Peyer's patch (tissue), 4 donors: ENCODE measurements around the gene STAP2. TPM values are rescaled to one million over a fixed set of nuclear protein-coding genes. Genes with fewer than 3 reads are reported as not detected.

Experiments
- DNase-seq, 3 donors: peaks; one replicate each; pipeline ENCODE4 v3.0.0-alpha.2; 2017 to 2019
- H3K27ac ChIP-seq, 4 donors: fragments of 200-600 bp; sonication (generic); one replicate each; pipeline ENCODE4 v1.5.1; 2016 to 2019
- H3K27me3 ChIP-seq, 2 donors: fragments of 200-600 bp; sonication (generic); one replicate each; pipeline ENCODE4 v1.5.1; 2019
- H3K36me3 ChIP-seq, 3 donors: fragments of 200-600 bp; sonication (generic); one replicate each; pipeline ENCODE4 v1.5.1; 2016 to 2019
- H3K4me1 ChIP-seq, 4 donors: fragments of 200-600 bp; sonication (generic); one replicate each; pipeline ENCODE4 v1.5.1; 2016 to 2019
- H3K4me3 ChIP-seq, 4 donors: fragments of 200-600 bp; sonication (generic); 1 replicate in 3 of 4; 2 replicates in 1 of 4; pipeline ENCODE4 v1.5.1; 2016 to 2019; ENCODE audit warnings: mild to moderate bottlenecking in 1 of 4
- H3K9me3 ChIP-seq, 4 donors: fragments of 200-600 bp; sonication (generic); one replicate each; pipeline ENCODE4 v1.5.1; 2016 to 2019; ENCODE audit warnings: mild to moderate bottlenecking in 1 of 4
- POLR2A ChIP-seq, 2 donors: fragments of 450-650 bp; IDR thresholded peaks; one replicate each; pipeline ENCODE4 v1.5.1; 2017; ENCODE audit warnings: antibody characterized with exemption in 2 of 2, mild to moderate bottlenecking in 2 of 2, moderate library complexity in 2 of 2
- total RNA-seq, 4 donors: library from RNA; depleted of rRNA; stranded (reverse); fragments of >200 nt; gene quantifications; one replicate each; pipeline ENCODE4 v1.1.0, GENCODE V29; 2016
- TF ChIP-seq, protein P1 (sequence below), 6 experiments: fragments of 450-650 bp in 4 of 6; fragments of 200-600 bp in 2 of 6; sonication (generic) in 1 of 6; IDR thresholded peaks; one replicate each; pipeline ENCODE4 v1.5.1; 2017 to 2019; ENCODE audit warnings: antibody characterized with exemption in 6 of 6, mild to moderate bottlenecking in 3 of 6, moderate library complexity in 1 of 6

Gene STAP2
- total RNA-seq, 4 donors from 2014 or later: 90.8 to 227 (median 134) TPM

DNA sequence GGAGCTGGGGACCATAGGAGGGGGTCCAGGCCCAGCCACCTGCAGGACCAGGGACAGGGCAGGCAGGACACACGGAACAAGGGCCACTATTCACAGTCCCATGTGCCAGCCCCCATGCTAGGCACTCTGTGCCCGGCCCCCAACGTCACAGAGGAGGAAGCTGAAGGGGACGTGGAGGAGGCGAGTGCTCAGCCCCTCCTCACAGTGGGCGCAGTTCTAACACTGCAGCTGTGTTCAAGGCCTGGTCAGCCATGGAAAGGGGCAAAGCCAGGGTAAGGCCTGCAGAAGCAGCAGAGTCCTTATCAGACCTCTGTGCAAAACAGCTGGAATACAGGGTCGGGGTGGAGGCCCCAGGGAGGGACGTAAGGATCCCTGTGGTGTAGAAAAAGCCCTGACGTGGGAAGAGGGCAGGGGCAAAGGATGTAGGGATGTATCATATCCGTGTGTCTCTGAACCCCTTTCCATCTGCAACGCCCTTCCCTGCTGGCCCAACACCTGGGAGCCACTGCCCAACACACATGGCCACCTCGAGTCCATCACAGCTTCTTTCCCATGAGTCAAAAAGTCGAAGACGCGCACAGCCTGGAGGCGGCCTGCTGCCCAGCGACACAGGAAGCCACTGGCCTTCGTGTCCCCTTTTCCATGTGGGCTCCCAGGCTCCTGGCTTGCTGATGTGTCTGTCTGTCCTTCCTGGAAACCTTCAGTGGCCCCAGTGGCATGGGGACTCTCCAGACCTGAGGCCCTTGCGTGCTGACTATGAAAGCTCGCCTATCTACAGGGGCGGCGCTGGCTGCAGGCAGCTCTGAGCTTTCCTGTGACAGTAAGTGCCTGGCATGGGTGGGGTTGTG is 33.8 kb upstream of the STAP2 start:
- H3K9me3 ChIP-seq: no peaks in the 10 kb centered on the region
- H3K27me3 ChIP-seq: no peaks in the 10 kb centered on the region
- TF ChIP-seq, protein P1, sequence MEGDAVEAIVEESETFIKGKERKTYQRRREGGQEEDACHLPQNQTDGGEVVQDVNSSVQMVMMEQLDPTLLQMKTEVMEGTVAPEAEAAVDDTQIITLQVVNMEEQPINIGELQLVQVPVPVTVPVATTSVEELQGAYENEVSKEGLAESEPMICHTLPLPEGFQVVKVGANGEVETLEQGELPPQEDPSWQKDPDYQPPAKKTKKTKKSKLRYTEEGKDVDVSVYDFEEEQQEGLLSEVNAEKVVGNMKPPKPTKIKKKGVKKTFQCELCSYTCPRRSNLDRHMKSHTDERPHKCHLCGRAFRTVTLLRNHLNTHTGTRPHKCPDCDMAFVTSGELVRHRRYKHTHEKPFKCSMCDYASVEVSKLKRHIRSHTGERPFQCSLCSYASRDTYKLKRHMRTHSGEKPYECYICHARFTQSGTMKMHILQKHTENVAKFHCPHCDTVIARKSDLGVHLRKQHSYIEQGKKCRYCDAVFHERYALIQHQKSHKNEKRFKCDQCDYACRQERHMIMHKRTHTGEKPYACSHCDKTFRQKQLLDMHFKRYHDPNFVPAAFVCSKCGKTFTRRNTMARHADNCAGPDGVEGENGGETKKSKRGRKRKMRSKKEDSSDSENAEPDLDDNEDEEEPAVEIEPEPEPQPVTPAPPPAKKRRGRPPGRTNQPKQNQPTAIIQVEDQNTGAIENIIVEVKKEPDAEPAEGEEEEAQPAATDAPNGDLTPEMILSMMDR (IDR thresholded peaks at IDR 0.05): no peak
- TF ChIP-seq POLR2A (IDR thresholded peaks at IDR 0.05): no peak
- H3K4me3 ChIP-seq: no peak overlapping the region
- peaks cover 12 to 82% (median 71%) of the 10 kb centered on the region in 4 donors for H3K4me1 ChIP-seq
- H3K36me3 ChIP-seq: peaks cover 0 to 7% (median 0%) of the 10 kb centered on the region in 3 donors
- peak overlapping the region in 2 of 4 donors; percentile 85 to 95 for H3K27ac ChIP-seq
- no peak for DNase-seq

DNA sequence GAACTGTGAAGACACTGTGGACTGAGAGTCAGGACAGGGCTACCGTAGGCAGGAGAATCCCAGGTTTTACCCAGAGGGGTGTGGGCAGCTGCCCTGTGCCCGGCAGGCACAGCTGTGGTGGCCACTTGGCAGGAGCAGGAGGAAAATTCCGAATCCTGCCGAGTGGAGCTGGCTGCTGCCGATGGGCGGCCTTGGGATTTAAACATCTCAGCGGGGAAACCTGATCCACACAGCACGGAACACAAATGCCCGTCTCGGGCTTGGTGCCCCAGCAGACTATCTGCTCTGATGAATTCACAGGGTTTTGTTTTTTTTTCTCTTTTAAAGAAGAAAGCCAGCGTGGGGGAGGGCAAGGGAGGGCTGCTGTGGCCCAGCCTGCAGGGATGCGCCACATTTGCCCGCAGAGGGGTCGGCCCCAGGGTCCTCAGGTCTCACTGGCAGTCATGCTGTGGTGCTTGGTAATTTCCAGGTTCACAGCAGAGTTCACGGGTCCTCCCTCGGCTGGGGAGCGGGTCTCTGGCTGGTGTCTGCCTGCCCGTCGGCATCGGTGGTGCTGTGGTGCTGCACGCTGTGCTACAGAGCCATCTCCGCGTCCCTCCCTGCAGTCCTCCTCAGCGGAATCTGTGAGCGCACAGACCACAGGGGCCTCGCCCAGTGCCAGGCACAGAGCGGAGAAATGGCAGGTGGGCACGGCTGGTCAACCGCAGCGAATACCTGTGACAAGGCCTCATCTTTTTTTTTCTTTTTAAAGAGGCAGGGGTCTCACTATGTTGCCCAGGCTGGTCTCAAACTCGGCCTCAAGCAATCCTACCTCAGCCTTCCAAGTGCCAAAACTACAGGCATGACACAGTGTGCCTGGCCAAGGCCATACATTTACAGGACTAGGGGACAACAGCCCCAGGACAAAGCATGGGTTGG is 32.9 kb upstream of the STAP2 start:
- Histone ChIP-seq H3K4me3 (no peak overlapping the region), H3K9me3 (no peaks in the 10 kb centered on the region), H3K36me3 (peaks cover 0 to 14% (median 0%) of the 10 kb centered on the region in 3 donors), H3K27me3 (no peaks in the 10 kb centered on the region), H3K27ac (peak overlapping the region in 1 of 4 donors; percentile 26), H3K4me1 (peaks cover 12 to 73% (median 66%) of the 10 kb centered on the region in 4 donors)
- TF ChIP-seq, protein P1 (IDR thresholded peaks at IDR 0.05): no peak
- no peak for TF ChIP-seq POLR2A (IDR thresholded peaks at IDR 0.05)
- no peak for DNase-seq

DNA sequence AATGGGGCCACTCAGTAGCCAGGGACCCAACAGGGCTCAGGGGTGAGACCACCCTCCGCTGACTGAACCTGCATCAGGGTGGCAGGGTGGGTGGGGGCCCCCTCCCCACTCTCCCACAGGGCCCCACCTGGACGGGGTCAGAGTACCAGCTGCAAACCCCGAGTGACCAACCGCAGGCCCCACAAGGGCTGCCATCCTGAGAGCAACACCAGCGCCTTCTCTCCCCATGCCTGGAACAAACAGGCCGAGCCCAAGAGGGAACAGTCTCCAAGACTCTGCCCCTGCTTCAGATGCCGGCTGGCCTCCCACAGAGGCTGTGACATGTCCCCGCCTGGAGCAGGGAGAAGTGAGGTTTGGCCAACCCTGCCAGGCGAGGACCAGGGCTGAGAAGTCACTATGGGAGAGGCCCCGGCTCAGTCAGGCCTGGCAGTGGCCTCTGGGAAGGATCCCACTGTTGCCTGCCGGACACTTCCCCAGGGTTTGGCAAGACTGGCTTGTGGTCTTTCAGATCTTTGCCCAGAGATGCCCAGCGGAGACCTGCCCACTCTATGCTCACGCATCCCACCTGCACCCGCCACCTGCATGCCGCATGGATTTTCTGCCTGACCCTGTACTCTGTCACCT is 31.9 kb upstream of the STAP2 start:
- Histone ChIP-seq H3K36me3 (peaks cover 0 to 24% (median 0%) of the 10 kb centered on the region in 3 donors), H3K27ac (peak overlapping the region; percentile 78 to 94 (median 85)), H3K9me3 (no peaks in the 10 kb centered on the region), H3K27me3 (no peaks in the 10 kb centered on the region), H3K4me1 (peaks cover 12 to 63% (median 57%) of the 10 kb centered on the region in 4 donors), H3K4me3 (peak overlapping the region in 3 of 4 donors; percentile 38 to 39 (median 39))
- no peak for DNase-seq
- TF ChIP-seq, protein P1 (IDR thresholded peaks at IDR 0.05): no peak
- TF ChIP-seq POLR2A (IDR thresholded peaks at IDR 0.05): no peak

DNA sequence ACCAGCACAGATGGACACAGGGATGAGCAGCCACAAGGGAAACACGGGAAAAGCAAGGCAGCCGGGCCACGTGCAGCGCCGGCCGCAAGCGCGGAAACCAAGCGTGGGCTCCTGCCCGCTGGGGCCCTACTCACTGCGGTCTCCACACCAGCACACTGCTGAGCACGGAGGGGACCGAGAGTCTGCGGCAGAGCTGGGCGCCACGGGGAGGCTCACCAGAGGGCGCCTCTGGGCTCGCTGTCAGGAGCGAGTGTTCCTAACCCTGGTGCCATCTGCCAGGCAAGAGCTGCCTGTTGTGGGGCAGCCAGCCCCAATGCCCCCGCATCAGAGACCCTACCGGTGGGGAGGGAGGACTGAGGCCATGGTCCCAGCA is 31.2 kb upstream of the STAP2 start:
- peak in 2 of 3 donors; percentile 79 to 90 for DNase-seq
- H3K4me1 ChIP-seq: peaks cover 9 to 56% (median 51%) of the 10 kb centered on the region in 4 donors
- peaks cover 0 to 31% (median 0%) of the 10 kb centered on the region in 3 donors for H3K36me3 ChIP-seq
- peak overlapping the region; percentile 6 to 39 (median 38) for H3K4me3 ChIP-seq
- no peaks in the 10 kb centered on the region for H3K9me3 ChIP-seq
- TF ChIP-seq, protein P1 (IDR thresholded peaks at IDR 0.05): peak in 5 of 6 experiments; percentile 26 to 75 (median 58)
- no peak for TF ChIP-seq POLR2A (IDR thresholded peaks at IDR 0.05)
- H3K27me3 ChIP-seq: no peaks in the 10 kb centered on the region
- peak overlapping the region; percentile 78 to 94 (median 85) for H3K27ac ChIP-seq
